Measurements from ENCODE around the gene PSMA3. TPM values are rescaled to one million over a fixed set of nuclear protein-coding genes. Genes with fewer than 3 reads are reported as not detected.

Gene PSMA3
- total and polyA plus RNA-seq, 9 of the 15 experiments (the other 6 are each of a cell fraction or from before 2014, with no cell fraction given): 129 to 786 (median 319) TPM

GRCh38 chr14:58276208-58276607 lies 31.6 kb downstream of the PSMA3 start:
- no peaks in the 10 kb centered on the region for H3K9me1 ChIP-seq (ENCODE audit: control insufficient read depth, insufficient read depth, low read length)
- no peak overlapping the region for H3K4me2 ChIP-seq (ENCODE audit: insufficient read depth, low read length)
- ChIA-PET CTCF (ENCODE audit: low intra/inter-chr PET ratio) (no interaction called here), POLR2A (interaction anchor here (0.5 to 1.8 kb wide), 3 partner anchors 12 to 1875 kb away, joined by 4 to 6 read pairs (median 5); partner anchors contain the start of gene ARID4A)
- peaks cover 0 to 8% of the 10 kb centered on the region in 2 experiments; a peak in 3 of 5 replicates for H3K4me1 ChIP-seq (replicated peaks in 1 of 2; ENCODE audit: control insufficient read depth in 2 of 2, insufficient read depth in 2 of 2, low read length in 2 of 2)
- 90% methylated on average over 1 of the region's 1 CpG for WGBS (ENCODE audit: insufficient coverage, low coverage, missing lambda C conversion rate)
- TF ChIP-seq HEY1 (CRISPR knock-in tag; IDR thresholded peaks at IDR 0.05; ENCODE audit: borderline replicate concordance) (no peak), POLR2G (IDR thresholded peaks at IDR 0.05; ENCODE audit: low read depth, low read length) (no peak), POU5F1 (IDR thresholded peaks at IDR 0.05; ENCODE audit: borderline replicate concordance, low read depth, low read length, partially characterized antibody) (no peak), CEBPG (CRISPR knock-in tag; IDR thresholded peaks at IDR 0.05) (no peak), CEBPG (tag; conservative IDR thresholded peaks at IDR 0.05 in 1 of 2, IDR thresholded peaks at IDR 0.05 in 1 of 2) (no peak), MAFF (IDR thresholded peaks at IDR 0.05; ENCODE audit: low read length) (no peak)
- peaks cover 69% of the 10 kb centered on the region for H3K79me2 ChIP-seq (ENCODE audit: control insufficient read depth, insufficient read depth, low read length)
- H3K4me3 ChIP-seq: no peak overlapping the region
- no peak overlapping the region for H2AFZ ChIP-seq (ENCODE audit: low read depth, low read length)
- no peak overlapping the region for H3K9ac ChIP-seq (ENCODE audit: insufficient read depth in 1 of 2, low read depth in 2 of 2, low read length in 2 of 2)
- in situ Hi-C loops (cut with MboI) (no loop called here), intact Hi-C loops (cut with micrococcal nuclease) (no loop called here)
- no TSS peak for BruUV-seq (replicated peaks)
- no peak for DNase-seq (ENCODE audit: extremely low read depth in 1 of 4, low spot score in 3 of 4)
- no peaks in the 10 kb centered on the region for H3K27me3 ChIP-seq (ENCODE audit: control insufficient read depth in 2 of 2, insufficient read depth in 2 of 2, low read length in 2 of 2)
- H3K36me3 ChIP-seq (ENCODE audit: control insufficient read depth, insufficient read depth, low read length): peaks cover 79% of the 10 kb centered on the region
- peaks cover 4% of the 10 kb centered on the region for H4K20me1 ChIP-seq (replicated peaks; ENCODE audit: control insufficient read depth, insufficient read depth, low read length)
- FAIRE-seq: no peak
- H3K9me3 ChIP-seq (replicated peaks; ENCODE audit: control insufficient read depth, insufficient read depth, low read depth, low read length): no peaks in the 10 kb centered on the region
- peak overlapping the region; percentile 40; the same call in 1 of the 3 replicates for H3K27ac ChIP-seq (ENCODE audit: extremely low read depth, low read depth, low read length)
- no peak for ATAC-seq

- no TSS peak for BruUV-seq (replicated peaks)
- ChIA-PET CTCF (ENCODE audit: low intra/inter-chr PET ratio) (no interaction called here), POLR2A (no interaction called here)
- Histone ChIP-seq H3K9ac (ENCODE audit: insufficient read depth in 1 of 2, low read depth in 2 of 2, low read length in 2 of 2) (no peak overlapping the region), H3K36me3 (ENCODE audit: control insufficient read depth, insufficient read depth, low read length) (peaks cover 73% of the 10 kb centered on the region), H3K27me3 (ENCODE audit: control insufficient read depth in 2 of 2, insufficient read depth in 2 of 2, low read length in 2 of 2) (no peaks in the 10 kb centered on the region), H3K4me1 (replicated peaks in 1 of 2; ENCODE audit: control insufficient read depth in 2 of 2, insufficient read depth in 2 of 2, low read length in 2 of 2) (peaks cover 0 to 20% of the 10 kb centered on the region in 2 experiments; a peak in 4 of 5 replicates), H3K79me2 (ENCODE audit: control insufficient read depth, insufficient read depth, low read length) (peaks cover 86% of the 10 kb centered on the region), H3K4me3 (no peak overlapping the region), H3K9me3 (replicated peaks; ENCODE audit: control insufficient read depth, insufficient read depth, low read depth, low read length) (no peaks in the 10 kb centered on the region), H3K4me2 (ENCODE audit: insufficient read depth, low read length) (no peak overlapping the region), H3K9me1 (ENCODE audit: control insufficient read depth, insufficient read depth, low read length) (no peaks in the 10 kb centered on the region), H4K20me1 (replicated peaks; ENCODE audit: control insufficient read depth, insufficient read depth, low read length) (peaks cover 6% of the 10 kb centered on the region), H3K27ac (ENCODE audit: extremely low read depth, low read depth, low read length) (no peak overlapping the region), H2AFZ (ENCODE audit: low read depth, low read length) (no peak overlapping the region)
- no peak for TF ChIP-seq PYGO2 (tag; IDR thresholded peaks at IDR 0.05)
- no peak for TF ChIP-seq HDAC6 (IDR thresholded peaks at IDR 0.05; ENCODE audit: low read depth, low read length)
- no peak for TF ChIP-seq MBD2 (IDR thresholded peaks at IDR 0.05; ENCODE audit: borderline replicate concordance, low read depth)
- TF ChIP-seq KLF1 (tag; IDR thresholded peaks at IDR 0.05): no peak
- DNase-seq (ENCODE audit: extremely low read depth in 1 of 4, low spot score in 3 of 4) (no peak), ATAC-seq (no peak), FAIRE-seq (no peak)
- 98% methylated on average over 7 of the region's 8 CpGs for WGBS (ENCODE audit: insufficient coverage, low coverage, missing lambda C conversion rate)
- in situ Hi-C loops (cut with MboI) (no loop called here), intact Hi-C loops (cut with micrococcal nuclease) (no loop called here)
These were observed 33.5 kb downstream of the PSMA3 start for GRCh38 chr14:58278177-58278576.

Data from K562 (cell line).